NCI-H1930 (cell line): ENCODE data around the gene RAB11FIP2.
"Not testable (repeated sequence)": the region's sequence is repeated elsewhere in the genome, so short reads cannot be mapped to it uniquely, and the experiment has no call there.

ENCODE experiments used
- DNase-seq, 2 experiments: peaks; one replicate each; lab custom pipeline; 2025; lab: John Stamatoyannopoulos, UW

Gene RAB11FIP2, protein sequence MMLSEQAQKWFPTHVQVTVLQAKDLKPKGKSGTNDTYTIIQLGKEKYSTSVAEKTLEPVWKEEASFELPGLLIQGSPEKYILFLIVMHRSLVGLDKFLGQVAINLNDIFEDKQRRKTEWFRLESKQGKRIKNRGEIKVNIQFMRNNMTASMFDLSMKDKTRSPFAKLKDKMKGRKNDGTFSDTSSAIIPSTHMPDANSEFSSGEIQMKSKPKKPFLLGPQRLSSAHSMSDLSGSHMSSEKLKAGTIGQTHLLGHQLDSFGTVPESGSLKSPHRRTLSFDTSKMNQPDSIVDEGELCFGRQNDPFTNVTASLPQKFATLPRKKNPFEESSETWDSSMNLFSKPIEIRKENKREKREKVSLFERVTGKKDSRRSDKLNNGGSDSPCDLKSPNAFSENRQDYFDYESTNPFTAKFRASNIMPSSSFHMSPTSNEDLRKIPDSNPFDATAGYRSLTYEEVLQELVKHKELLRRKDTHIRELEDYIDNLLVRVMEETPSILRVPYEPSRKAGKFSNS

DNA sequence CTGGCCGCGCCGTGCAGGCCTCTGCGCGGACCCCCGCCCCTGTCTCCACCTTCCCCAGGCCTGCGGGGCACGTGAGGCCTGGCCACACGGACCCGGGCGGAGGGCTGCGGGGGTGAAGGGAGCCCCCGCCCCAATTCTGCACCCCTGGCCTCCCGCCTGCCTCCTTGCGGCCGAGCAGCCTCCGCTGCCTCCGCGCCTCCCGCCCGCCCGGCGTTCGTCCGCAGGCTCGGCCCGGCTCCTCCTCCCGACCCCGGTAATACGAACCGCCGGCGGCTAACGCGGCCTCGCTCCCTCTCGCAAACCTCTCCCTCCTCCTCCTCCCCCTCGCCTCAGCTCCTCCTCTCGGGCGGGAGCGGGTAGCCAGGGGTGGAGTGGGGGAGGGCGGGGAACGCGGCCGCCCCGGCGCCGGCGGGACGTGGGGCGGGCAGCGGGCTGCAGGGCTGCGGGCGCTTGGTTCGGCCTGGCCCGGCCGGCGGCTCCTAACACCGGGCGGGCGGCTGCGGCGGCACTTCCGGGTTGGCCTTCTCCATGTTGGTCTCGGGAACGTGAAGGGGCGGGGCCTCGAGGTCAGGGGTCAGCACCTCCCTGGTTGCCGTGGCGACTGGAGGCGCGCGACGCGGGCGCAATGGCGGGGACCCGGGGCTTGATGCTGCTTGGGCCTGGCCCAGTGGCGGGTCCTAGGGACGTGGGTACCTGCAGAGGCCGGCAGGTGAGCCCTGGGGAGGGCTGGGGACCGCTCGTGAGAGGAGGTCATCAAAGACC, at the start of gene RAB11FIP2:
Gene RAB11FIP2 (minus strand): TSS at position 547 of the 762 bp plus-strand sequence. CDS start 778 bp downstream, outside the sequence.
- DNase-seq: peak; percentile 76 to 83

DNA sequence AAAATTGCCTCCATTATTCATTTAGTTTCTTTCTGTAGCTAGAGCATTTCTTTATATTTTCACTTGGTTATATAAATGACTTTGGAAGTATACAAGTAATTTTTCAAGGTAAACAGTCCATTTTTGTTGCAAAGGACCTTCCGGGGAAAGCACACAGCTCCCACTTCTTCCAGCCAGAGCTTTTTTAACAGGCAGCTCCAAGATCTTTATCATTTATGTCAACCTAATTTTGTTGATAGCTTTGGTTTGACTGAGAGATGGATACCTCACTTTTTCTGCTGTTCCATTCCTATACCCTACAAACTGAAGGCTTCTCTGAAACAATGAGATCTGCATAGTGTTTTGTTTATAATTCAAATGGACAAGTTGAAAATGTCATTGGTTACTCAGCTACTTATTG, 49.3 kb upstream of the RAB11FIP2 start:
- no peak for DNase-seq

DNA sequence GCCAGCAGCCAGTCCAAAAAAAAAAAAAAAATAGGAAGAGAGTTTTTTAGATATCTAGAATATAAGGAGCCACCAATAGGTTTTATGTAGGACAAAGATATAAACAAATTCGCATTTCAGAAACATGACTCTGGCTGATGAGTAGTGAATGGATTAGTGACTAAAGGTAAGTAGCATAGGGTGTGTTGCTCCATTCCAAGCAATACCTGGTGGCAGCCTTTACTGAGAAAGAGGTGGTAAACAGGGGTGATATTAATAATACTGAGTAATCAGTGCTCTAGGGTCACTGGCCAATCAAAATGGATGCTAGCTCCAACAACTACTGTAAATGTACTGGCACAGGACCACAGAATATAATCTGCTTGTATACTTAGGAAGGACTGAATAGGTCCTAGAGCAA, 45.5 kb upstream of the RAB11FIP2 start:
- no peak for DNase-seq

DNA sequence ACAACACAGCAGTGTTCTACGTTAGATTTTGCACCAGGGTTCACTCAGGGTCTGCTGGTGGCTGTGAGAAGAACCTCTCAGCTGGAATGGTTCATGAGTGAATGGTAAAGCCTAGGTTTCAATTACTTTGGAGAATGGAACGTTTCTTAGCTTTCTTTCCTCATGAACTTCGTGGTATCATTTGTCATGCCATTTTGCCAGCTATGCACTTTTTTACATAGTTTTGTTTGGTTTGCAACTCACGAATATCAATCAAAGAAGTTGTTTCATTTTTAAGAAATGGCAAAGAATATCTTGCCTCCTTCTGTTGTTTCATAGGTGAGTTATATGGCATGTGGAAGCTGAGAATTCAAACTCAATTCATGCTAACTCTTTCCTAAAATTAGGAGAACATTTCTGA, 34.1 kb upstream of the RAB11FIP2 start:
- no peak for DNase-seq

DNA sequence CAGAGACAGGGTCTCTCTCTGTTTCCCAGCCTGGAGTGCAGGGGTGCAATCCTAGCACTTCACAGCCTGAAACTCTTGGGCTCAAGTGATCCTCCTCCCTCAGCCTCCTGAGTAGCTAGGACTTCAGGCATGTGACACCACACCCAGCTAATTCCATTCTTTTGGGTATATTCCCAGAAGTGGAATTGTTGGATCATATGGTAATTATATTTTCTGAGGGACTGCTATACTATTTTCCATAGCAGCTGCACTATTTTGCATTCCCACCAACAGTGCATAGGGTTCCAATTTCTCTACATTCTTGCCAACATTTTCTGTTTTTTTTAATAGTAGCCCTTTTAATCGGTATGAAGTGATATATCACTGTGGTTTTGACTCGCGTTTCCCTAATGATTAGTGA, 30.0 kb upstream of the RAB11FIP2 start:
- no peak for DNase-seq

DNA sequence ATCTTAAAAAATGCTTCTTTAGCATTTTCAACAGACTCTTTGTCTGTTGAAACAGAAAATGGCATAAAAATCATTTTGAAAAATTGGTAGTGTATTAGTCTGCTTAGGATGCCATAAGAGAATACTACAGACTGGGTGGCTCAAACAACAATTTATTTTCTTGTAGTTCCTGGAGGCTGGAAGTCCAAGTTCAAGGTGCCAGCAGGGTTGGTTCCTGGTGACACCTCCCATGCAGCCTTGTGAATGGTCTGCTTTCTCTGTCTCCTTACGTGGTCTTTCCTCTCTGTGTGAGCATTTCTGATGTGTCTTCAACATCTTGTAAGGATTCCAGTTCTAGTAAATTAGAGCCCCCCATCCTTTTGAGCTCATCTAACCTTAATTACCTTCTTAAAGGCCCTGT, 26.1 kb upstream of the RAB11FIP2 start:
- no peak for DNase-seq

DNA sequence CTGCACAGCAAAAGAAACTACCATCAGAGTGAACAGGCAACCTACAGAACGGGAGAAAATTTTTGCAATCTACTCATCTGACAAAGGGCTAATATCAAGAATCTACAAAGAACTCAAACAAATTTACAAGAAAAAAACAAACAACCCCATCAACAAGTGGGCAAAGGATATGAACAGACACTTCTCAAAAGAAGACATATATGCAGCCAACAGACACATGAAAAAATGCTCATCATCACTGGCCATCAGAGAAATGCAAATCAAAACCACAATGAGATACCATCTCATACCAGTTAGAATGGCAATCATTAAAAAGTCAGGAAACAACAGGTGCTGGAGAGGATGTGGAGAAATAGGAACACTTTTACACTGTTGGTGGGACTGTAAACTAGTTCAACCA, 20.6 kb upstream of the RAB11FIP2 start:
- DNase-seq: not testable (repeated sequence)

DNA sequence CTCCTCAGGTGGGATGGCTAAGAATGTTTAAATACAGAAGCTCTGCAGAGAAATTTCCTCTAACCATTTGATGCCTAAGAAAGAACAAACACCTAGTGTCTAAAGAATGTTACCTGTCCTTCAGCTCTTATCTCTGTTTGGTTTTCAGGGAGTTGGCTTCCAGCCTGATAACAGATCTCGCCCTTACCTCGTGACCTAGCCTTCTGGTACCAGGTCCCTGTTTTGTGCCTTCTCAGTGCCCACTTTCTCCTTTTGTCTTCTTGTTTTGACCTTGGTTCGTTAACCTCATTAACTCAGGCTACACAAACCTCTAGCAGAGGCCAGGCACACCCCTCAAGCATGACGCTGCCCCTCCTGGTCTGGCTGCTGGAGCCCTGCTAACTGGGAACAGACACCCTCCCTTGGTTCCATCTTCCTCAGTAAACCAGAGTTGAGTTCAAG, 16.1 kb upstream of the RAB11FIP2 start:
- DNase-seq: no peak

DNA sequence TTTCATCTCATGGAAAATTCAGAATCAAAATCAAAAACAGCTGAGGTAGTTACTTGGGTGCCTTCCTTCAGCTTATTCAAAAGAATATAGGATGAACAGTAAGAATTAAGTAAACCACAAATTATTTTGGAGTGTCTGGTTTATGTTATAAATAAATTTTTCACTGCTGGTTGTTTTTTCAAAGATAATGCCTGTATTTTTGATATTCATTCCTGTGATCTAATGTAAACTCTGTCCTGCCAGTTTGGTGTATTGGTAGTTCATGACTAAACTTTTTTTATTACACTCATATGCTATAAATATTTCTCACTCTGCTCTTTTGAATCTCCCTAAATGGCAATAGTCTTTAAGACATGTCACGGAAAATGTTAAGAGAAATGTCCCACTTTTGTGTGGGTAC, 11.6 kb upstream of the RAB11FIP2 start:
- DNase-seq: no peak

DNA sequence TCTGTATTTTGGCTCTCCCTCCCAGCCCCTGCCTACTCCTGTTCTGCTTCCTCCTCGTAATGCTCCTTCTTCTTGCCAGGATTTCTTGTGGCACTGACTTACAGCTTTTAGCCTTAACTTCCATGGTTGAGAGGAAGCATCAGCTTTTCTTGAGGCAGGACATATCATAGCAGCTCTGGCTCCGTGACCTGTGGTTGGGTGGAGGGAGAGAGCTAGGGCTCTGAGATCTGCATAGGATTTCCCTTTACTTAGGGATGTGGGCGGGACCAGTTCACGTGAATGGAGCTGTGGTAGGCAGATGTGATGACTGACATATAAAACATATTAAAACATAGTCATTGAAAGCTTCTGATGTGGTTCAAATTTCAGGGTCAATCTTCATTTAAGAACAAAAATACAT, 10.6 kb upstream of the RAB11FIP2 start:
- no peak for DNase-seq

DNA sequence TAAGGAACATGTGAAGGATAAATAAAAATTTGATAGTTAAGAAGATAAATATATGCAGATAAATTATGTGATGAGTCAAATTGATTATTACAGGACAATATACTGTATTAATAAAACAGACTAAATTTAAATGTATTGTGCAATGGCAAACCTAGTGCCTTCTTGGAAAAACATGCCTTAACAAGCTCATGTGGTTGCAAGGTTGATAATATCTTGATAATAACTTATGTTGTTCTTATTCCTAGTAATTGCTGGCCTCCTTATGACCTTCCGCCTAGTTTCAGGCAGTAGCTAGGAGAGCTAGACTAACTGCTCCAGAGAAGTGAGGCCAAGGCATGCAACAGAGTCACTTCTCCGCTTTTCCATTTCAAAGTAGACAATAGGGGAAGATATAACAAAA, 7.6 kb upstream of the RAB11FIP2 start:
- DNase-seq: no peak

DNA sequence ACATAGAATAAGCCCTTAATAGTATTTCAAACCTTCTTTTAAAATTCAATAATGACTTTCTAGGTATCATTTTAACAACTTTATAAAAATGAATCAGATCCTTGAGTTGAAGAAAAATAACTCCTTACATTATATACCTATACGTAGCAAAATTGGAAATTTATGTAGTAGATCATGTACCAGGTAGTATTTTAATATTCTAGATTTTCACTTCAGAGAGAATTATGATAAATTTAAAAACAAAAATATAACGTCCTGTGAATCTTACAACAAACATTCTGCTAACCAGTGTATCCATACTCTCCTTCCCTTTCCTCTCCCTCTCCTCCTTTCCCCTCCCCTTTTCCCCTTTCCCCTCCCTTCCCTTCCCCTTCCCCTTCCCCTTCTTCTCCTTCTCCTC, 6.1 kb upstream of the RAB11FIP2 start:
- no peak for DNase-seq

DNA sequence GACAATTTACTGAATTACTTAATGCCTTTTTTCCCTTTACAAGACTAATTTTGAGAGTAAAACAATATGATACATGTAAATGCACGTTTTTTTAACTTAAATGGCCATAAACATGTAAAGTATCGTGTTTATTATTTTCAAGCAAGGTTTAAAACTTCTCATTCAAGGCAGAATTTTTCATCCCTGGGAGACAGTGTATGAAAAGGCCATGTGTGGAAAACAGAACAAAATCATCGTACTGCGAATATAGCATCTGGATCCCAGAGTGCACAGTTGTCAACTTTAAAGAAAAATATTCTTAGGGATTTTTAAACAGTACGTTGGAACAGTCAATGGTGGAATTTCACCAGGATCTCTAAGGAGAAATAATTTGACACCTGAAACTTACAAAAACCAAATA, 1.1 kb upstream of the RAB11FIP2 start:
- no peak for DNase-seq

DNA sequence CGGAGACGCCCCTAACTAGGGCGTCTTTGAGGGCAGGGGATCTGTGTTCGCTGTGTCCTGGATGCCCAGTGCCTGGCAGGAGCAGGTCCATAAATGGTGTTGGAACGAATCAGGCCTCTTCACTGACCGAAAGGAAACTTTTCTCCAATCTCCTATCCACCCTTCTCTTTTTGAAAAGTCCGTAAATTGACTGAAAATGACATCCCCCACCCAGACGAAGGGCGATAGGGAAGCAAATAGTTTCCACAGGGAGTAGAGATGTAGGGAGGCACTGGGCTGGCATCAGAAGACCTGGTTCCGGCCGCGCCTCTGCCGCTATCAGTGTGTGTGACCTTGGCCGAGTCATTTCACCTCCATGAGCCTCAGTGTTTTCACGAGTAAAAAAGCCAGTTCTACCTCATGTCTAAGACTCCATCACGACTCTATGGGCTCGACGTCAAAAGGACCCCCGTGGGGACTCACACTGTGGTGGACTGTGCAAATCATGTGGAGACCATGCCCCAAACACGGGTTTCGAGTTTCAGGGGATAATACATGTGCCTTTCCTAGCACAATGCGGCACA, 497 bp upstream of the RAB11FIP2 start:
- no peak for DNase-seq

DNA sequence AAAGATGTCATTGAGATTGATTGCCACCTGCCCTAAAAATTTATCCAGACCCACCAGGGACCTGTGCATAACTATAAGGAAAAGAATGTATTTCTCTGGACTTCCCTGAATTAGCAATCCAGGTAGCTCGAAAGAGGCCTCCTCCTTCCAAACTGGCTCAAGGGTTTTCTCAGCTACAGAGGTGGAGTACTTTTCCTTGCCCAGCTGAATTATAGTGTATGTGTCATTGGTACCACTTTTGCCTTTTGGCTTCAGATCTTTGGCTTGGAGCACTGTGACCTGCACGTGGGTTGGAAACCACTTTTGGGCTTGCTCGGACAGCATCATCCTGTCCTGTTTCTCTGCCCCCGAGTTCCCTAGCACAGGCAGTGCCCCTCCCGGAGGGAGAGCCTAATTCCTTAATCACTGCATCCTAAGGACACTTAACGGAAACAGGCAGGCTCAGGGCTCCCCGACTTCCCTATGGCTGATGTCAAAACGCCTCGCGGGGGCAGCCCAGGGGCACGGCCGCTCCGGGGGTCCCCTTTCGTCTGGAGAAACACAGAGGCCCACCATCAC, 825 bp downstream of the RAB11FIP2 start:
- DNase-seq: no peak

DNA sequence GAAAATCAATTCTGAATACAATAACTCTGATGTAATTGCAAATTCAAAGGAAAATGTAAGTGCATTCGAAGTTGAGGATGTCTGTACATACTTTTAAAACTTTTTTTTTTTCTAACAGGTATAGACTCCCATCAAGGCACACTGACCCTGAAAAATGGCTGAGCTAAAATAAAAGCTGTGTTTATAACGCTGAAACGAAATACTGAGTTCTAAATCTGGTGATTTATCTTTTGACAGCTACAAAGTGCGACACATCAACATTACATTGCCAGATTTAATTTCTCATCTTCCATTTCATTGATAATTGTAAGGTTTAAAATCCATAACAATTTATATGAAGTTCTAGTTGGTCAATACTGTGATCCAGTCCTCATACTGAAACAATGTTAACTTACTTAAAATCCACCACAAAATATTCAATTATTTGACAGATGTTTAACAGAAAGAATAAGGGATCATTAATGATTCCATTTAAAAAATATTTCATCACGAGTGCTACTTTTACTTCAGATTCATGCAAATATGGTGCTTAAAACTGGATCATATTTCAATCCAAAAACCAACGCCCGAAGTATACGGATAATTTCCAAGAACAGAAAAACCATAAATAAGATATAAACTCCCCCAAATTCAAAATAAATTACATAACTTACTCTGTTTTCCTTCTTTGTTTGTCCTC, 1.4 kb downstream of the RAB11FIP2 start:
- DNase-seq: no peak

DNA sequence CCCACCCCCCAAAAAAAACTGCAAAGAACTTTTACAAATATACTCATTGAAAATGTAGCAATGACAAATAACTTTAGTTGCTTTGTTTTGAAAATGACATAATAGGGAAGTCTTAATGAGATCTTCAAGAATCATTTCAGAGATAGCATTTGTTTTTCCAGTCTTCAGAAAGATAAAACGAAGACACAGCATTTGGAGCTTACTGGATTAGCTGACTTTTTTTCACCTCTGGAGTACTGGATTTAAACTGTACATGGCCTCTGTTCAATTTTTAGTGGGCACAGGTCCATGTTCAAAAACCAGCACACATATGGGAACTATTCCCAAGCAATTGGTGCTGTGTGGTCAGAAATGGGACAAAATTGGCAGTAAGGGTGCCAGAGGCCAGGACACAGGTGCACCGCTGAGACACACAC, 3.9 kb downstream of the RAB11FIP2 start:
- no peak for DNase-seq

DNA sequence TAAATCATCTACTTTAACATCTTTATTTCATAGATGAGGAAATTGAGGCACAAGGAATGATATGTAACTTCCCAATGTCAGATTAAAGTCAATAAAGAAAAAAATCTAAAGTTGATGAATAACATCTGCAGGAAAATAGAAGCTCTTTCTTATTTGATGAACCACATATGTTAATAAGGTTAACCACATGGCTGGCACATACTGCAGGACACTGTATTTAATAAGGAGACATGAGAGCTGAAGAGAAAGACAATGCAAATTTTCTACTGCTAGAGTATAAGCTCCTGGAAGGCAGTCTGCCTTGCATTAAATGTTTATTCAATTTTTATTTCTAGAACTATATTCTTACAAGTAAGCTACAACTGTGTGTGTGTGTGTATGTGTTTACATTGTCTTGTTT, 4.4 kb downstream of the RAB11FIP2 start:
- DNase-seq: no peak

DNA sequence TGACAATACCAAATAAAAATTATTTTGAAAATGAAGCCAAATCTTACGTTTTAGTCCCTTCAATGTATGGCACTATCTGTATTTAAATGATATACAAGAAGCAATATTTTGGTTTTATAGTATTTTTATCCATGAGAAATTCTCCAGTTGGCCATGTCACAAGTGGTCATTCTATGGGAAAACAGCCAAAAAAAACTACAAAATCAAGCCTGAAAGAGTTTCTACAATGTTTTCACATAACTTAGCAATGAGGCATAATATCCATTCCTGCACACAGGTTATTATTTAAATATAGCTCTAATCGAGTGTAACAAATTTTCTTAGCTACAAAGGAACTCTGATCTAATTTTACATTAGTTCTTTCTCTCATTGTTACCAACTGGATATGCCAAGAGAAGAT, 5.4 kb downstream of the RAB11FIP2 start:
- no peak for DNase-seq

DNA sequence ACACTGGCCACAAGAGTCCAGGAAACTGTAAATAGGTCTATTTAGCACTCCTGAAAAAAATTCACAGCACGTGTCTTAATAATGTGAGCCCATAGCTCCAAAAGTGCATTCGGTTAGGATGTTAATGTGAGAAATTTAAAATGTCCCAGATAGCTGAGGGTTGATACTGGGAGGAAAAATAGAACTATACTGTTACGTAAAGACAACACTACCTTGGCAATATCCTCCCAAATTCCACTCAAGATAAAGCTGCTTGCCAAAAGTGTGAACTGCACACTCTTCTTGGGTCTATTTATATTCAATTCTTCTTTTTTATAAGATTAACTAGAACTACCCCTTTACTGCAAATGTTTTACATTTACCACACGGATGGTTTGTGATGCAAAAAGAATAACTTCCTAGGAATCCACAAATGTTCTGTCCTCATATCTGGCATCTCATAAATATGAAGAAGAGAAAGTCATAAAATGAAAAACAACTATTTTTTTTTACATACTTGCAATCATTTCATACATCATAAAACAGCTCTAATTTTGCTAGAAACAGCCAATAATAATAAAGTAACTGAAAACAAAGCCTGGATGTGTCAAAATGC, 10.4 kb downstream of the RAB11FIP2 start:
- no peak for DNase-seq

DNA sequence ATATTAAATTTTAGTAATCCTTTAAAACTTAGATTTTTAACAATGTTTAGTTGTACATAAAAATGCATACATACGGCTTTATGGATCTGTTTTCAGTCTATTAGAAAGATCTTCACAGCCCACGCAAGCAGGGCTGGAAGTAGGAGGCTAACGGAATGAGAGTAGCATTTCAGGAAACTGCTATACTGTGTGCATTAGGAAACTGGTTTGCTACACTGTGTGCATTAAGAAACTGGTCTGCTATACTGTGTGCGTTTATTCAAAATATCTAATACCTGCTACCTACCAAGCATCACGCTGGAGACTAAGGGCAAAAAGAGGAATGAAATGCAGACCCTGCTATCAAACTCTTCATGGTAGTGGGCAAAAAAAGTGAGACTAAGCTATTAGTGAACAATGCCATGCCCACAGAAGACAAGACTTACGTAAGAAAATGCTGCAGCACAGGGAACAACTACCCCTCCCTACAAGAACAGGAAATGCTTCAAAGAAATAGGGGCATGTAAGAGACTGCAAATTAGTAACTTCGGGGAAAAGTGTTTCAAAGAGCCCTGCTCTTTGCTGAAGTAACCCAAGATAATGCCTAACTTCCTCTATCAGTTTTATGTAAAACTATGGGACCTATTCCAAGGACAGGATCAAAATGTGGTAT, 11.3 kb downstream of the RAB11FIP2 start:
- DNase-seq: no peak
